GM23338 (cell line): ENCODE results near the gene ERC1. TPM values are rescaled to one million over a fixed set of nuclear protein-coding genes. Genes with fewer than 3 reads are reported as not detected.

ENCODE experiments used
- ATAC-seq: fragments of 200-7000 bp; cut with Tn5 transposase; 3 replicates; pipeline ENCODE4 v1.9.1; 2020
- DNase-seq: peaks from one replicate; pipeline ENCODE4 v3.0.0-alpha.2; 2015; ENCODE audit warnings: low spot score
- H2AFZ ChIP-seq: fragments of 200-600 bp; sonication (generic); 2 replicates; pipeline ENCODE4 v1.8.0; 2016; ENCODE audit warnings: antibody characterized with exemption, mild to moderate bottlenecking, moderate library complexity
- H3F3A ChIP-seq: fragments of 200-600 bp; sonication (generic); replicated peaks from 2 replicates; pipeline ENCODE4 v1.8.0; 2017; ENCODE audit warnings: antibody characterized with exemption, mixed run types, low read depth
- H3K27ac ChIP-seq: fragments of 200-600 bp; sonication (generic); 2 replicates; pipeline ENCODE4 v1.6.1; 2016; ENCODE audit warnings: low read depth
- H3K27me3 ChIP-seq: fragments of 200-600 bp; sonication (generic); 2 replicates; pipeline ENCODE4 v1.8.0; 2016; ENCODE audit warnings: mild to moderate bottlenecking, mixed run types, moderate library complexity; ENCODE audit not compliant: insufficient read depth
- H3K36me3 ChIP-seq: fragments of 200-600 bp; sonication (generic); 2 replicates; pipeline ENCODE4 v1.8.0; 2016; ENCODE audit warnings: mild to moderate bottlenecking; ENCODE audit not compliant: insufficient read depth
- H3K4me1 ChIP-seq: fragments of 200-600 bp; sonication (generic); 2 replicates; pipeline ENCODE4 v1.8.0; 2016; ENCODE audit warnings: mild to moderate bottlenecking, moderate library complexity; ENCODE audit not compliant: insufficient read depth
- H3K4me2 ChIP-seq: fragments of 200-600 bp; sonication (generic); 2 replicates; pipeline ENCODE4 v1.7.1; 2017; ENCODE audit warnings: mixed run types
- H3K4me3 ChIP-seq: fragments of 200-600 bp; sonication (generic); 2 replicates; pipeline ENCODE4 v1.6.1; 2016; ENCODE audit warnings: mixed run types
- H3K79me2 ChIP-seq: fragments of 200-600 bp; sonication (generic); replicated peaks from 2 replicates; pipeline ENCODE4 v1.8.0; 2017; ENCODE audit warnings: mild to moderate bottlenecking; ENCODE audit not compliant: insufficient read depth
- H3K9me2 ChIP-seq: fragments of 200-600 bp; sonication (generic); 2 replicates; pipeline ENCODE4 v1.8.0; 2017; ENCODE audit not compliant: insufficient read depth
- H4K20me1 ChIP-seq: fragments of 200-600 bp; sonication (generic); replicated peaks from 2 replicates; pipeline ENCODE4 v1.8.0; 2017; ENCODE audit warnings: mild to moderate bottlenecking; ENCODE audit not compliant: insufficient read depth
- H3K27ac Mint-ChIP-seq: 2 replicates; pipeline ENCODE4 v1.8.0; 2020; ENCODE audit warnings: inconsistent platforms, mild to moderate bottlenecking, moderate library complexity, mixed read lengths
- H3K27me3 Mint-ChIP-seq: 3 replicates; pipeline ENCODE4 v1.8.0; 2022; ENCODE audit warnings: low read depth, mild to moderate bottlenecking, moderate library complexity, mixed read lengths, inconsistent platforms; ENCODE audit not compliant: insufficient read depth, poor library complexity
- H3K36me3 Mint-ChIP-seq: 3 replicates; pipeline ENCODE4 v1.8.0; 2021; ENCODE audit warnings: low read depth, mild to moderate bottlenecking, inconsistent platforms, moderate library complexity, mixed read lengths
- H3K4me1 Mint-ChIP-seq: 3 replicates; pipeline ENCODE4 v1.8.0; 2020; ENCODE audit warnings: mild to moderate bottlenecking, inconsistent platforms, mixed read lengths
- H3K4me3 Mint-ChIP-seq: 3 replicates; pipeline ENCODE4 v1.8.0; 2021; ENCODE audit warnings: moderate library complexity, mild to moderate bottlenecking, inconsistent platforms, mixed read lengths
- H3K9me3 Mint-ChIP-seq: 3 replicates; pipeline ENCODE4 v1.8.0; 2020; ENCODE audit warnings: moderate library complexity, mild to moderate bottlenecking, inconsistent platforms, mixed read lengths
- CREB1 ChIP-seq: fragments of 250-450 bp; sonication (Bioruptor Pico); IDR thresholded peaks from 2 replicates; pipeline ENCODE4 v1.5.0; 2020; ENCODE audit warnings: low read depth, mild to moderate bottlenecking, moderate library complexity
- CTCF ChIP-seq, 2 experiments: fragments of 200-600 bp in 1 of 2; sonication (generic) in 1 of 2; conservative IDR thresholded peaks; 2 replicates each; pipeline versions ENCODE4 v1.5.1 to v1.6.1; 2016 to 2017; ENCODE audit warnings: antibody characterized with exemption in 2 of 2, low read depth in 2 of 2, mild to moderate bottlenecking in 2 of 2, moderate library complexity in 1 of 2
- ETS1 ChIP-seq: IDR thresholded peaks from 2 replicates; pipeline ENCODE4 v1.6.1; 2016; ENCODE audit warnings: antibody characterized with exemption
- EZH2 ChIP-seq: fragments of 200-600 bp; sonication (generic); IDR thresholded peaks from one replicate; pipeline ENCODE4 v1.8.0; 2017; ENCODE audit warnings: antibody characterized with exemption, mild to moderate bottlenecking, low read depth; ENCODE audit not compliant: unreplicated experiment
- EZH2phosphoT487 ChIP-seq: fragments of 200-600 bp; sonication (generic); IDR thresholded peaks from one replicate; pipeline ENCODE4 v1.8.1; 2018; ENCODE audit warnings: antibody characterized with exemption; ENCODE audit not compliant: unreplicated experiment
- JUNB ChIP-seq: IDR thresholded peaks from one replicate; pipeline ENCODE4 v1.6.1; 2016; ENCODE audit warnings: antibody characterized with exemption; ENCODE audit not compliant: unreplicated experiment
- POLR2AphosphoS5 ChIP-seq: IDR thresholded peaks from 2 replicates; pipeline ENCODE4 v1.6.1; 2016; ENCODE audit warnings: antibody characterized with exemption, low read depth
- REST ChIP-seq: IDR thresholded peaks from one replicate; pipeline ENCODE4 v1.6.1; 2018; ENCODE audit warnings: antibody characterized with exemption; ENCODE audit not compliant: unreplicated experiment
- STAT1 ChIP-seq: IDR thresholded peaks from one replicate; pipeline ENCODE4 v1.6.1; 2016; ENCODE audit warnings: antibody characterized with exemption; ENCODE audit not compliant: unreplicated experiment
- ZNF114 ChIP-seq: fragments of 250-450 bp; sonication (Bioruptor Pico); IDR thresholded peaks from 2 replicates; pipeline ENCODE4 v1.5.0; 2020; ENCODE audit warnings: mild to moderate bottlenecking, moderate library complexity
- ZNF331 ChIP-seq: fragments of 250-450 bp; sonication (Bioruptor Pico); IDR thresholded peaks from 2 replicates; pipeline ENCODE4 v1.5.0; 2020; ENCODE audit warnings: low read depth, mild to moderate bottlenecking, moderate library complexity
- ZNF462 ChIP-seq: fragments of 250-450 bp; sonication (Bioruptor Pico); IDR thresholded peaks from 2 replicates; pipeline ENCODE4 v1.5.0; 2020; ENCODE audit warnings: mild to moderate bottlenecking, moderate library complexity
- polyA plus RNA-seq: library from polyadenylated mRNA; unstranded; fragments of >200 nt; fragmentation: Nextera tagmentation; extraction: Ambion mirVana; gene quantifications from 2 replicates; pipeline ENCODE4 v1.2.1, GENCODE V29; 2016
- total RNA-seq: library from RNA; depleted of rRNA; stranded (reverse); fragments of >200 nt; shearing (Covaris generic); gene quantifications from 2 replicates; pipeline ENCODE4 v1.2.3, GENCODE V29; 2014

Gene ERC1
- total and polyA plus RNA-seq, 2 experiments from 2014 or later = 28.1 to 35.3 TPM

- TF ChIP-seq EZH2phosphoT487 (no peak), ZNF114 (no peak), JUNB (no peak), CREB1 (CRISPR knock-in tag) (no peak), POLR2AphosphoS5 (no peak), ZNF331 (CRISPR knock-in tag) (no peak)
These were observed 338.9 kb downstream of the ERC1 start (continued) for GRCh38 chr12:1329784-1330476.

GRCh38 chr12:1330477-1330827, 339.4 kb downstream of the ERC1 start:
- H2AFZ ChIP-seq = no peak overlapping the region
- DNase-seq (no peak), ATAC-seq (no peak)
- Mint-ChIP-seq H3K27me3 (no peaks in the 10 kb centered on the region), H3K27ac (no peak overlapping the region), H3K9me3 (no peaks in the 10 kb centered on the region), H3K4me1 (no peaks in the 10 kb centered on the region), H3K4me3 (no peak overlapping the region), H3K36me3 (no peaks in the 10 kb centered on the region)
- TF ChIP-seq POLR2AphosphoS5 (no peak), ETS1 (no peak), EZH2 (no peak), CTCF (conservative IDR thresholded peaks at IDR 0.05; ENCODE audit: low read depth in 2 of 2) (no peak), STAT1 (no peak), REST (no peak), JUNB (no peak), EZH2phosphoT487 (no peak), ZNF462 (no peak)
- H3K4me3 ChIP-seq = no peak overlapping the region
- no peaks in the 10 kb centered on the region for H3K36me3 ChIP-seq
- no peak overlapping the region for H3K4me2 ChIP-seq
- no peaks in the 10 kb centered on the region for H3K79me2 ChIP-seq
- no peaks in the 10 kb centered on the region for H3K4me1 ChIP-seq
- no peak overlapping the region for H3K27ac ChIP-seq
- no peaks in the 10 kb centered on the region for H3F3A ChIP-seq
- peaks cover 2% of the 10 kb centered on the region; the same call in 1 of the 2 replicates for H4K20me1 ChIP-seq
- no peaks in the 10 kb centered on the region for H3K27me3 ChIP-seq
- H3K9me2 ChIP-seq = no peaks in the 10 kb centered on the region
